Fibroblast of the conjunctiva (primary cell): Measurements from ENCODE around the gene FTH1.

Experiments
- DNase-seq: peaks from one replicate; pipeline ENCODE4 v3.0.0-alpha.2; 2010; ENCODE audit warnings: low read depth

The FTH1 gene

DNA sequence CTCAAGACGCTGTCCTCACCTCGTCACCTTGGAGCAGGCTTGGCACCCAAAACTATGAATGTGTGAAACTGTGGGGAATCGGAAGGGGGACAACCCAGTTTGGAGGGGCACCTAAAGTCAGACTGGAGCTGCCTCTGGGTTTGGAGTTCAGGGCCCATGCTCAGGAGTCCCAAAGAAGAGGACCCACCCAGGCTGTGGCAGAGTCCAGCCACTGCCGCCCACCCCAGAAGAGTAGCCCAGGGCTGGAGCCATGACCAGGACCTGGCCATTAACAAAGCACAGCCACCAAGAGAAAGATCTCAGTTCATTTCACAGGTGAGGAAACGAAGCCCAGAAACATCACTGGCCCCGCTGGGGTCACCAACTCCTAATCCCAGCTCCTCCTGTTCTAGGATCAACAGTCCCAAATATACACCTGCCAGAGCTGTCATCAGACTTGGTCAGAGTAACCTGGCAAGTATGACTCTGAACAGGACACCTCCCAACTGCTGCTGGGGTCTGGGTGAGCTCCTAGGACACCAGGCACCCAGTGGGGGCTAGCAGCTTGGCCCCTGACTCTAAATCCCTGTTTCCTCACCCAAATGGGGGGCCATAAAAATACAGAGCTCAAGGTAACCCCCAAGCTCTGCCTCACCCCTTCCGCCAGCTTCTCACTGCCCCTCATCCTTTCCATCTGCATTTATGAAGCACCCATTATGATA is 52.8 kb downstream of the FTH1 start:
- no peak for DNase-seq
